Thyroid gland (tissue), 4 donors: ENCODE measurements around the gene RRM2. TPM values are rescaled to one million over a fixed set of nuclear protein-coding genes. Genes with fewer than 3 reads are reported as not detected.
A peak's percentile ranks its signal among the peaks of the same experiment; 100 is the strongest.

Experiments
- DNase-seq, 2 donors: peaks; one replicate each; pipeline ENCODE4 v3.0.0-alpha.2; 2019
- H3K27ac ChIP-seq, 3 donors: fragments of 200-600 bp; sonication (generic); 1 replicate in 2 of 3; 2 replicates in 1 of 3; pipeline ENCODE4 v1.5.1; 2016 to 2019; ENCODE audit warnings: mild to moderate bottlenecking in 1 of 3, moderate library complexity in 1 of 3
- H3K27me3 ChIP-seq: fragments of 200-600 bp; sonication (generic); one replicate; pipeline ENCODE4 v1.5.1; 2019
- H3K36me3 ChIP-seq, 2 donors: fragments of 200-600 bp; sonication (generic); one replicate each; pipeline ENCODE4 v1.5.1; 2016 to 2019
- H3K4me1 ChIP-seq, 2 donors: fragments of 200-600 bp; sonication (generic); one replicate each; pipeline ENCODE4 v1.5.1; 2017 to 2019
- H3K4me3 ChIP-seq, 3 donors: fragments of 200-600 bp; sonication (generic); replicated peaks in 1 of 3; 1 replicate in 2 of 3; 2 replicates in 1 of 3; pipeline ENCODE4 v1.5.1; 2016; ENCODE audit warnings: mild to moderate bottlenecking in 1 of 3
- H3K9me3 ChIP-seq: fragments of 200-600 bp; sonication (generic); one replicate; pipeline ENCODE4 v1.5.1; 2017
- CTCF ChIP-seq, 6 experiments: fragments of 200-600 bp in 3 of 6; fragments of 450-650 bp in 3 of 6; sonication (generic) in 3 of 6; IDR thresholded peaks; one replicate each; pipeline ENCODE4 v1.5.1; 2016 to 2019; ENCODE audit warnings: antibody characterized with exemption in 6 of 6, mild to moderate bottlenecking in 2 of 6, inconsistent platforms in 1 of 6, moderate library complexity in 1 of 6
- POLR2A ChIP-seq, 2 donors: fragments of 450-650 bp; IDR thresholded peaks; one replicate each; pipeline ENCODE4 v1.6.1; 2017; ENCODE audit warnings: antibody characterized with exemption in 2 of 2, mild to moderate bottlenecking in 2 of 2, moderate library complexity in 1 of 2
- WGBS, 2 donors: methylation state at CpG; one replicate each; pipeline ENCODE4 v1.1.5; 2017; 5-methylcytosine and 5-hydroxymethylcytosine counted together
- intact Hi-C: fragments of 100-400 bp; cut with DNase I; formaldehyde crosslinking; loops from one replicate; pipeline ENCODE4 v1.15.1; 2023
- total RNA-seq, 4 donors: library from RNA; depleted of rRNA; stranded (reverse); fragments of >200 nt; gene quantifications; one replicate each; pipeline ENCODE4 v1.2.3, GENCODE V29; 2016

Gene RRM2
- total RNA-seq, 4 donors from 2014 or later = 0.27 to 0.83 (median 0.75) TPM; not detected in 1

- WGBS, 2 donors = 77 to 82% methylated on average over 12 of the region's 12 CpGs
- DNase-seq = no peak
- Histone ChIP-seq H3K9me3 (no peaks in the 10 kb centered on the region), H3K27ac (peak overlapping the region in 1 of 3 donors; percentile 61), H3K27me3 (no peaks in the 10 kb centered on the region), H3K36me3 (no peaks in the 10 kb centered on the region), H3K4me3 (no peak overlapping the region), H3K4me1 (peaks cover 8 to 35% of the 10 kb centered on the region in 2 donors)
- intact Hi-C loops = no loop called here
- no peak for TF ChIP-seq POLR2A (IDR thresholded peaks at IDR 0.05)
- TF ChIP-seq CTCF (IDR thresholded peaks at IDR 0.05) = no peak
Observed at GRCh38 chr2:10084223-10084865, 38.2 kb upstream of the RRM2 start.

- intact Hi-C loops = no loop called here
- TF ChIP-seq POLR2A (IDR thresholded peaks at IDR 0.05) = no peak
- TF ChIP-seq CTCF (IDR thresholded peaks at IDR 0.05) = no peak
- Histone ChIP-seq H3K27me3 (no peaks in the 10 kb centered on the region), H3K27ac (no peak overlapping the region), H3K9me3 (no peaks in the 10 kb centered on the region), H3K36me3 (no peaks in the 10 kb centered on the region), H3K4me1 (peaks cover 8 to 35% of the 10 kb centered on the region in 2 donors), H3K4me3 (no peak overlapping the region)
- no peak for DNase-seq
- 74 to 79% methylated on average over 6 of the region's 6 CpGs for WGBS, 2 donors
Observed at GRCh38 chr2:10085043-10085667, 37.4 kb upstream of the RRM2 start.

- no peaks in the 10 kb centered on the region for H3K36me3 ChIP-seq
- intact Hi-C loops = no loop called here
- 86 to 92% methylated on average over 11 of the region's 11 CpGs for WGBS, 2 donors
- H3K9me3 ChIP-seq = no peaks in the 10 kb centered on the region
- peaks cover 5 to 33% of the 10 kb centered on the region in 2 donors for H3K4me1 ChIP-seq
- H3K4me3 ChIP-seq = no peak overlapping the region
- DNase-seq = no peak
- no peaks in the 10 kb centered on the region for H3K27me3 ChIP-seq
- TF ChIP-seq CTCF (IDR thresholded peaks at IDR 0.05) (no peak), POLR2A (IDR thresholded peaks at IDR 0.05) (no peak)
- H3K27ac ChIP-seq = no peak overlapping the region
Observed at GRCh38 chr2:10085668-10086059, 36.9 kb upstream of the RRM2 start.

GRCh38 chr2:10086950-10087349 is 35.6 kb upstream of the RRM2 start:
- no peak for TF ChIP-seq POLR2A (IDR thresholded peaks at IDR 0.05)
- TF ChIP-seq CTCF (IDR thresholded peaks at IDR 0.05) = no peak
- peaks cover 5 to 39% of the 10 kb centered on the region in 2 donors for H3K4me1 ChIP-seq
- WGBS, 2 donors = 53 to 55% methylated on average over 4 of the region's 4 CpGs
- H3K9me3 ChIP-seq = no peaks in the 10 kb centered on the region
- no peaks in the 10 kb centered on the region for H3K27me3 ChIP-seq
- DNase-seq = no peak
- no peaks in the 10 kb centered on the region for H3K36me3 ChIP-seq
- peak overlapping the region in 1 of 3 donors; percentile 56 for H3K27ac ChIP-seq
- H3K4me3 ChIP-seq = no peak overlapping the region
- intact Hi-C loops = no loop called here

GRCh38 chr2:10087360-10087759 is 35.2 kb upstream of the RRM2 start:
- Histone ChIP-seq H3K27ac (peak overlapping the region in 1 of 3 donors; percentile 56), H3K27me3 (no peaks in the 10 kb centered on the region), H3K4me3 (no peak overlapping the region), H3K4me1 (peaks cover 5 to 39% of the 10 kb centered on the region in 2 donors), H3K36me3 (no peaks in the 10 kb centered on the region), H3K9me3 (no peaks in the 10 kb centered on the region)
- TF ChIP-seq POLR2A (IDR thresholded peaks at IDR 0.05) (no peak), CTCF (IDR thresholded peaks at IDR 0.05) (no peak)
- DNase-seq = no peak
- intact Hi-C loops = no loop called here
- 45 to 49% methylated on average over 8 of the region's 8 CpGs for WGBS, 2 donors
